GM20431 (cell line): Measurements from ENCODE around the gene OR10Z1.

Experiments used
- in situ Hi-C: fragments of 300-500 bp; cut with MseI, MboI; formaldehyde crosslinking; loops from one replicate; pipeline ENCODE4 v1.15.0; 2020; ENCODE audit warnings: low sequenced_read_pairs; ENCODE audit not compliant: unreplicated experiment

OR10Z1 gene, protein sequence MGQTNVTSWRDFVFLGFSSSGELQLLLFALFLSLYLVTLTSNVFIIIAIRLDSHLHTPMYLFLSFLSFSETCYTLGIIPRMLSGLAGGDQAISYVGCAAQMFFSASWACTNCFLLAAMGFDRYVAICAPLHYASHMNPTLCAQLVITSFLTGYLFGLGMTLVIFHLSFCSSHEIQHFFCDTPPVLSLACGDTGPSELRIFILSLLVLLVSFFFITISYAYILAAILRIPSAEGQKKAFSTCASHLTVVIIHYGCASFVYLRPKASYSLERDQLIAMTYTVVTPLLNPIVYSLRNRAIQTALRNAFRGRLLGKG

DNA sequence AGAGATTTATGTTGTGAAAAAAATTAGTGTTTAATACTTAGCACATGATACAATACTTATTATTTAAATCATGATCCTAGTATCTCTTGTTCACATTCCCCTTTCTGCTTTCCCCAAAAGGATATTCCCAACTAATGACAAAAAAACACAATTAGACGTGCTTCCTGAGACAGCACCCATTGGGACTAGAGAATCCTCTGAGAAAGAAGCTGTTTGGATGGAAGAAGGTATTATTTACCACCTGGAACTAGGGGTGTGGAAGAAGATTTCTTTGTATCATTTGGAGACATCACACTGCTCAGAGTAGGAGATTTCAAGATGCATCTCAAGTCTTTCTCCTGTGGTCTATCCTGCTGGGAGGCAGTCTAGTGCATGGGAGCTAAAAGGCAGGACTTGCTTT is at the start of gene OR10Z1:
TSS of gene OR10Z1 (plus strand) at position 301 of the 400 bp plus-strand sequence. CDS start 1,171 bp downstream, outside the sequence.
- in situ Hi-C loops, result no loop called here

DNA sequence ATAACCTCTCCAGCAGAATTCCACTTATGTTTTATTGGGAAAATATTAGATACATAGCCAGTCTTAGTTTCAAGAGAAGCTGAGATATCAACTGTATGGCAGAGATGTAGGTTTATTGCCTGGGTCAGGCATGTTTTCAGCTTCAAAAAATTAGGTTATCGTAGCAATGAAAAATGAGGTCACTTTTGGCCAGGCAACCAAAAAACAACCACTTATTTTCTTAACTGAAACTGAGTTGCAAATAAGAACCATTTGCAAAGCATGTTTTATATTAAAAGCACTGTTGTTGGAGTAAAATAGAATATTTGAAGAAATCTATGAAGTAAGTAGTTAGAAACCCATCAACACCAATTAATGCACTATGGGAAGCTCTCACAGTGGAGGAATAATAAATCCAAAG is 45.4 kb upstream of the OR10Z1 start:
- in situ Hi-C loops, result no loop called here

DNA sequence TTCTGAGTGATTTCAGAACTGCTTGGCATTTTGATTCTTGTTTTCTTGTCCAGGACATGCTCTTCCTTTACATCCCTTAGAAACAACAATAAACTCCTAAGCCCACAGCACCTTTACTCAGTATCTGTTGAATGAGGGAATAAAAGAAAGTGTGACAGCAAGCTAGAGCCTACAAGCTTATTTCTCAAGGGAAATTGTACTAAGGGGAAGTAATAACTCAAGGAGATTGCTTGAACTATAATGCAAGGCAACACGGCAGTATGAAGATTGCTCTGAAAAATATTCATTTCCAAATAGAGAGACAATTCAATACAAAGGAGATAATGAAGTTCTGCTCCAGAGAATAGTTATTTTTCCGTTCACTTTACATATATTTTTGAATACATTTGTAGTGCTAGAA is 41.2 kb upstream of the OR10Z1 start:
- in situ Hi-C loops, result no loop called here

DNA sequence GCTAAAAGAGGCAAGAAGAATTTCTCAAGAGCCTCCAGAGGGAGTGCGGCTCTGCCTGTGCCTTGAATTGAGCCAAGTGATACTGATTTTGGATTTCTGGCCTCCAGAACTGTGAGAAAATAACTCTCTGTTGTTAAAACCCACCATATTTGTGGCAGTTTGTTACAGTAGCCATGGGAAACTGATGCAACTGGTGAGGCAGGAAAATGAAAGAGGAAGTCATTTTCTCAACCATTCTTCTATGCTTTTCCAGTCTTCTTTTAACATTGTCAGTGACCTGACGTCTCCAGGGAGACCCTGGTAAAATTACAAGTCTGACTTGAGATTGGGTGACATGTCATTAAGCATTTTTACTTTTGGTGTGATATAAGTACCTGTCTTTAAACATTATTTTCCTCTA is 40.5 kb upstream of the OR10Z1 start:
- in situ Hi-C loops, result no loop called here

DNA sequence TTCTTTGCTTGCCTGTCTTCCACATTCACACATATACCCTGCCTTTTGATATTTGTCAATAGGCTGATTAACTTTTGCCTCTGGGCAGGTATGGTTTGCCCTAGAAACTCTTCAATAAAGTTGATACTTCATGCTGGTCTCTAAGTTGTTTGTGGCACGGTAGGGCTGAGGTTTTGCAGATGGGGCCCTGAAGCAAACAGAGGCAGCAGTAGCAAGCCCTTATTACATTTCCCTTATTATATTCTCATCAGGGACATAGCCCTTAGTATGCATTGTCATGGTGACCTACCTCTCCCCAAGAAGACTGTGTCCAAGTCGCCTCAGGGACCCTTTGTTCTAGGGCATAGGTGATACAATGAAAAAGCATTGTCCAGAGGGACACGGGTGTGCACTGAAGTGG is 34.6 kb upstream of the OR10Z1 start, which contains the start of gene OR6P1:
TSS of gene OR6P1 (minus strand) at position 101 of the 400 bp plus-strand sequence. CDS start 6,976 bp downstream, outside the sequence.
- in situ Hi-C loops, result no loop called here

DNA sequence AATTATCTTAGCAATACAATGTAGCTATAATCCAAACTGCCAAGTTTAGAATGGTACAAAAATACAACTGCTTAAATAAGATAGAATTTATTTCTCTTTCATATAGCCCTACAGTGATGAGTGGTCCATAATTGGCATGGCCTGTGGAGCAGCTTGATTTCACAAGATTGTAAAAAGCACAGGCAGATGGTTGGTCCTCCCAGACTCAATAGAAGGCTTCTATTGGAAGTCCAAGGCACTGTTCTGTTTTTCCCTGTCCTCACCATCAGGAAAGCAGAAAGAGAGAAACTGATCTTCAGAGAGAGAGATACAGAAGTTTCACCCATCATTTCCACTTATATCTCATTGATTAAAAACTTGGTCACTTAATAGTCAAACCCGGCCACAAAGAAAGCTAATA is 32.8 kb upstream of the OR10Z1 start:
- in situ Hi-C loops, result no loop called here

DNA sequence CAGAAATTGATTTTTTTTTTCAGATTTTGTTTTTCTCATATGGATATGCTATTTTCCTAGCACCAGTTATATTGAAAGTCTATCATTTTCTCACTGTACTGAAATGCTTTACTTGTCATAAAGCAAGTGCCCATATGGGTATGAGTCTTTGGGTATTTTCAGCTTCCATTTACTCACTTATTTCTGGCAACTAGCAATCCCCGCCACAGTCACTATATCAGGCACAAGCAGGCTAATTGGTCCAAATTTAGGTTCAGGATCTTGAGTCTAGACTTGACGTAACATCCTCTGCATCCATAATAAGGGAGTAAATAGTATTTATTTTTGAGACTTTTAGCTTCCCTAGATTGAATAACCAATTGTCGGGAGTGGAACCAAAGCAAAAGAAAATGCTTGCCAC is 27.5 kb upstream of the OR10Z1 start:
- in situ Hi-C loops, result no loop called here

DNA sequence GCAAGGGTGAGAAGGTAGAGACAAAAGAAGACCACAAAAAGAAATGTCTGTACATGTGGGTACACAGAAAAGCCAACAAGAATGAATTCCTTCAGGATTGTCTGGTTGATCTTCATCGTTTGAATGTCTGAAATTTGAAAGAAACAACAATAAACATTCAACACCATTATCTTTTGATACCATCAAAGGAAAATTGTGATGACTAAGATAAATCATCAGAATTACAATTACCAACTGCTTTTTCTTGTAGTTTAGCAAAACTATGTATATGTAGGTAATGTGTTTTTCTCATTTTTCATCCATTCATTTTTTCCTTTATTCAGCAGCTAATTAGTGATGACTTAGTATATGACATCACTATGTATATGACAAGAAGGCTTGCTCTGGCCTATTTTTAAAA is 25.3 kb upstream of the OR10Z1 start, which contains the start of gene OR10X1:
TSS of gene OR10X1 (minus strand) at position 167 of the 400 bp plus-strand sequence. CDS start at position 167, 0 bp downstream.
- in situ Hi-C loops, result no loop called here

DNA sequence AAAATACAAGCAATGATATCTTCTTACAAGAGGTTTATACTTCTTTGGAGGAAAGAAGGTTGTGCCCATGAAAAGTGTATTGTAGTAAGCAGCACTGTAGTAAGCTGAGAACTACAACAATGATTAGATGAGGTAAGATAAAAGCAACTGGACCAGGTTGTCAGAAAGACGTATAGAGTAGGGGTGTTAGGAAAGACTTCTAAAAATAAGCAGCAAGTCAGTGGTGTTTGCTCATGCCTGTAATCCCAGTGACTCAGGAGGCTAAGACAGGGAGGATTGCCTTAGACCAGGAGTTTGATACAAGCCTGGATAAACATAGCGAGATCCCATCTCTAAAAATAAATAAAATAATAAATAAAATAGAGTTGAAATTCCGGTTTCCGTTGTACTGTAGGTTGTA is 21.1 kb upstream of the OR10Z1 start:
- in situ Hi-C loops, result no loop called here

DNA sequence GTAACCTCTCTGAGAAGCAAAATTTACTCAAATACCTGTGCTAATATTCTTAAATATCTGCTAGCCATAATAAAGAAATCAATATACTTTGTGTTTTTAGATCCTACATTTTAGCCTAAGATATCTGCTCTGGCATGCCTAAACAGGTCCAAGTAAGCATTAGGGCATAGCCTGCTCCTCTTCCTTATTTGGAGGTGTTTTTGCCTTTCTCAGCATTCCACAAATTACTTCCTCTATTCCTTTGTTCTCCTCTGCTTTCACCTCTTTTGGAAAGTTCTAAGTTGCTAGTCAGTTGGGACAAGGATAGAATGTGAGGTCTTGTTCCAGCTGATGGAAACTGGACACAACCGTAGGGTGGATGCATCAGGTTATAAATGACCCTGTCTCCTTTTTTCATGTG is 18.1 kb upstream of the OR10Z1 start:
- in situ Hi-C loops, result no loop called here

DNA sequence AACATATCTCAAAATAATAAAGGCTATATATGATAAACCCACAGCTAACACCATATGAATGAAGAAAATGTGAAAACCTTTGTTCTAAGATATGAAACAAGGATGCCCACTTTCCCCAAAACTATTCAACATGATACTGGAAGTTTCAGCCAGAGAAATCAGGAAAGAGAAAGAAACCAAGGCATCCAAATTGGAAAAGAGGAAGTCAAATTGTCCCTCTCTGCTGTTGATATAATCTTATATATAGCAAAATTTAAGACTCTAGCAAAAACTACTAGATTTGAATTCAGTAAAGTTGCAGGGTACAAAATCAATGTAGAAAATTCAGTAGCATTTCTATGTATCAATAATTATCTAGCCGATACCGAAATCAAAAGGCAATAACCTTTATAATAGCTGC is 4.3 kb upstream of the OR10Z1 start:
- in situ Hi-C loops, result no loop called here

DNA sequence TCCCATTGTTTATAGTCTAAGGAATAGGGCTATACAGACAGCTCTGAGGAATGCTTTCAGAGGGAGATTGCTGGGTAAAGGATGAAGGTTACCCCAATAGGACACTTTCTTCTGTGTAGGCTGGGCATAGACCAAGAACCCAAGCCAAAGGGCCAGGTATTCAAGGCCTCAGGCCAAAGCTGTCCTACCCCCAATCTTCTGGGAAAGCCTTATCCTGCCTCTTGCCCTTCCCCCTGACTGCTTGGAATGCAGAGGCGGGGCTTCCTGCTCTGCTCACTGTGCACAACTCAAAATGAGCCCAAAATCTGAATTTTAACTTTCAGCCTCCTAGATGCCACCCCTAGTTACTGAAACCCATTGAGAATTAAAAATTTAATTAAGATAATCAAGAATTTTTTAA is 2.2 kb downstream of the OR10Z1 start:
- in situ Hi-C loops, result no loop called here

DNA sequence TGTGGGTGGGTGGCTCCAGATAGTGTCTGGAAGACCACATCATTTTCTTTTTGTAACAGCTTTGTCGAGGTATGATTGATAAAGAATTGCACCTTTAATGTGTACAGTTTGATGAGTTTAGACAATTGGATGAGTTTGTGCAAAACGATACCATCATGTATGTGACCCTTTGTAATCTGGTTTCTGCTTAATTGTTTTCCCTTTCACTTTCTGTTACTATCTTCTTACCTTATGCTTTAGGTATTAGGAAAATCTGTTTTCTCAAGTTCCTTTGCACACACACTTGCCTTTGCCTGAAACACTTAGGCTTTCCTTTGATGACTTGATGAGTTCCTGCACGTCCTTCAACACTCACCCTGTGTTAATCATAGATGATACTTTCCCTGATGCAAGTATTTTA is 6.8 kb downstream of the OR10Z1 start:
- in situ Hi-C loops, result no loop called here

DNA sequence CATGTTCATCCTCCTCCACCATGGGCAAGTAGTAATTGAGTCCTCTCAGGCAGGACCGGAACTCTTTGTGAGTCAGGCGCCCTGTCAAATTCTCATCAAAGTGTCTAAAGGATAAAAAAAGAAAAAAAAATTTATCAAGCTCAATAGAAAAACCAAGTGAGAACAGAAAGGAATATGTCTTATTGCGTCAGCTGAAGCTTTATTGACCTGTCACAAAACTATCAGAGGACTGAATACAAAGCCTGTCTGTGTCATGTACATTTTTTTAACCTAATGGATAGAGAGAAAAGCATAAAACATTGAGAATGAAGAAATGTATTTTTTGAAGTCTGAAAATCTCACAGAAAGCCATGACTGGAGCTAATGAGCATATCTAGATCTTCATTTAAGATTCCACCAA is 8.7 kb downstream of the OR10Z1 start:
- in situ Hi-C loops, result no loop called here

DNA sequence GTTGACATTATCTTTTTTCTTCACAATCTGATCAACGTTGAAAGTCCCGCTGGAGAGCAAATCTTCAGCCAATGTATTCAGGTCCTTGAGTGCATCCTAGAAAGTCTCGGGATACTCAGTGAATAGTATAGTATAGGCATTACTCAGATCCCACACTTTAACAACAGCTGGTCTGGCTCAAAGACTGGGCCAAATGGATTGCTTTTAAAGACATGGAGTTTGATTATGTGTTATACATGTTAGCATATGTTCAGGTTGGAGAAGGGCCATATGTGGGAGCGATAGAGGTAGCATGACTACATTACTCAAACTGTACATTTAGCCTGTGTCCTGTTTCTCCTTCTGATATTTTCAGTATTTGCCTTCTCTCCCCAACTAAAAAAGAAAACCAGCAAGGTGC is 33.1 kb downstream of the OR10Z1 start:
- in situ Hi-C loops, result no loop called here

DNA sequence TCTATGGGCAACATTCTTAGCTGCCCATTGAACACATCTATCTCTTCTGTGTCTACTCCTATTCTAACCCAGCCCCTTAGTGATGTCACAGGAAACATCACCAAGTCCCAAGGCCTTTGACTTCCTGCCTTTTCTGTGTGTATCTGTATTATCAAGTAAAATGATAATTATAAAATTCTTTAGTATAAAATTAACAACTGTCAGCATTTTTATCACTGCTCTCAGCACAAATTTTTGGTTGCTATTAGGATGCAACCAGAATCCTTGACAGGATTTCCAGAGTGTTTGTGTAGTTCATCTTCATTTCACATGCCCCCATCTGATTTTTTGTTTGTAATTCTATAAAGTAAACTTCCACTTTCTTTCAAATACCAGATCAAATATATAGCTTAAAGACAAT is 33.8 kb downstream of the OR10Z1 start:
- in situ Hi-C loops, result no loop called here

DNA sequence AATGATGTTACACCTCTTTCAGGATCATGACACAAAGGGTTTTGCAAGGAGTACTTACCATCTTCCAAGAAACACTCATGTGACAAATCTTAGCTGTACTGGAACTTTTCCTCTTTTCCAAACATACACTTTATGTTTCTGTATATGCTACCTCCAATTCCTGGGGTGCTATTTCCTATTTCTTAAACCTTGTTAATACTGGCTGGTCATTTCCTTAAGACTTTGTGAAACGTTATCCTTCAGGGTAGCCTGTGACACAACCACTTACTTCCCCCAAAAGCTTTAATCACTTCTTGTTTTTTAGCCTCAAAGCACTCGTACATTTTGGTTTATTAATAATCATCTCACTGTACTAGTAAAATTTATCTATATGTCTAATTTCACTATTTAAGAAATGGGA is 39.4 kb downstream of the OR10Z1 start:
- in situ Hi-C loops, result no loop called here

DNA sequence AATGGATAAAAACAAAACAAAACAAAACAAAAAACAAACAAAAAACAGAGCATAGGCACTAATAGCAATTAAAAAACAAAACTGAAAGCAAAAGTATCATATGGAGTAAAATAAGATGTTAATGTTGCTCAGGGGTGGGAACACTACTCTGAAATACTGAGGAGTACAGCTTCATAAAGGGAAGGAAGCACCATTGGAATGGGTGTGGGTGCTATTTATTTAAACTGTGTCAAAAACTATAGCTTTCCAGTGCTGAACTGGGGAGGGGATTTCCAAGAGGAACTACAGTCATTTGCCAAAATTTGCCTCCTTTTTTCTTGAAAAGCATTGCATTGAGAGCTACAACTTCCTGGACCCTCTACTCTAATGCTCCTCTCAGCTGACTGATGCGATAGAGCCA is 41.4 kb downstream of the OR10Z1 start:
- in situ Hi-C loops, result no loop called here

DNA sequence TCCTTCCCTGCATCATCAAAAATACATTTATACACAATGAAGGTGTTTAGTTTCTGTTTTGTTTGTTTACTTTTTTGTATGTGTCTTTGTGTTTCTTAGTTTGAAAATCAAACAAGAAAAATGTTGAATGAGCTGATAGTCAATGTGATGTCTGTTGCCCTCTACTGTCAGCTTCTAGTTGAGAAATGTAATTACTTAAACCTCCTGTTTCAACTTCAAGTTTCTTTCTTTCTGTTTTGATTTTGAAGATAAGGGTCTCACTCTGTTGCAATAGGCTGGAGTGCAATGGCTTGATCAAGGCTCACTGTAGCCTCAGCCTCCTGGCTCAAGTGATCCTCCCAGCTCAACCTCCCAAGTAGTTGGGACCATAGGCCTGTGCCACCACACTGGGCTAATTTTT is 44.0 kb downstream of the OR10Z1 start:
- in situ Hi-C loops, result no loop called here

DNA sequence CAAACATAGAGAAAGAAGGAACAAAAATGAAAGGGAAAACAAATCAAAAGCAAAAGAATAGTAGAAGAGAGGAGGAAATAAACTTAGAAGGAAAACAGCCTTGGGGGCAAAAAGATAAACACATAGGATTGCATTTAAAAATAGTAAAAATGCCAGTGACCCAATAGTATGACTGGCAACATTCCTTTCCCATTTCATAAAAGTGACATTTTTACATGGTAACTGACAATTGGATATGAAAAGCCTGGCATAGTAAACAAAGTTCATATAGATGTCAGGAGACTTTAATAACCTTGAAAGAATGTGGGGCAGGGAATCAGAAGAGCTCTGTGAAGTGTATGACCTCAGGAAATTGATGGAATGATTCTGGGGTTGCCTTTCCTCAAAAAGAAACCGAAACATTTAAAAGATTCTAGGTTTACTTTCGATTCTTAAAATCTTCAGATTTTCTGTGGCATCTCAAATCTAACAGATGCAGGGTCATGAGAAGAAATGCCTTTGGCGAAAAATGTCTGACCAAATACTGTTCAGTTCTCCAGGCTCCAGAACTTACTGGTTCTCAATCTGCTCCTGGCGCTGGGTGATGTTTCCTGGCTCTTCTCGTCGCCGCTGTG is 47.8 kb downstream of the OR10Z1 start:
- in situ Hi-C loops, result no loop called here

DNA sequence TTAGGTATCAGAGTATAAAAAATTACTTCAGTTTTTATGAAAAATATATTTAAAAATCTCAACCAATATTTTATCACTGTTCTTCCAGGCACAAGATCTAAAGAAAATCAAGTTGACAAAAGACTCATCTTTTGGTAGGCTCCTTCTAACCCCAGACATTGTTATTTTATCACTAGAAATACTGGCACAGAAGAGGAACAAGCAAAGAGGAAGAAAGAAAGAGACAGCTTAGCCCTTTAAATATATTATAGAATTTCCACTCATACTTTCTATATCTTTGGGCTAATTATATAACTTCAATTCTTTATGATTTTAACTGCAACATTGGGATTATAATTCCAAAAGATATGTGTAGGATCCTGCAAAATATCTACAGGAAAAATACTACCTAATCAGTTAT is 49.0 kb downstream of the OR10Z1 start:
- in situ Hi-C loops, result no loop called here

DNA sequence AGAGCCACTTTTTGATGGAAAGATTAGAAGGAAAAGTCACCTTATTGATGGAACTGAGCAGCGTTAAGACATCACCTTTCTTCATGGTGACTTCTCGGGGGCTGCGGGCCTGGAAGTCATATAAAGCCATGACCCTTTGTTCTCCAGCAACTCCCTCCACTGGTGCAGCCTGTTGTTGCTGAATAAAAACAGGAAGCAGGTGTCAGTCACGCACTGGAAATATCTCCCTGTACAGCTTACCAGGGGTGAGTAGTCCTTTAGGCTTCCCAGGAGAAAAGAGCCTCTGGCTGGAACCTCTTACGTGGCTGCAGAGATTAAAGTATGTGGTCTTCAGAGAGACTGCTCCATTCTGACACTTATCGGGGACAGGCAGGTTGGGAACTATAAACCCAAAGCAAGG is 49.5 kb downstream of the OR10Z1 start:
- in situ Hi-C loops, result no loop called here
